Measurements from ENCODE around the gene ENTPD6.

The ENTPD6 gene

DNA sequence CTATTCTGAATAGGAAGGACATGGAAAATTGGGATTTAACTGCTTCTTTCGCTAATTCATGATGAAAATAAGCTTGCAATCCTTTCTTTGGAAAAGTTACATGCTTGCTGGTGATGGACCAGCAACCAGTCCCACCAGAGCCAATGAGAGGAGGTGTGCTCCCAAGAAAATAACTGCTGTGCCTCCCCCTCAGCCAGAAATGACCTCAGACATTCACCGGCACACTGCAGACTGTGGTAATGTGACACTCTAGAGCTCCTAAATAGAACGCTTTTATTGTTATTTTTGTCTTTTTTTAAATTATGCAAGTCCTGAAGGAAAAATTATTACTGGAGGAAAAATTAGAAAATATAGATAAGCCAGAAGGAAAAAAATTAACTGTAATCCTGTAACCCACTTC, 55.0 kb downstream of the ENTPD6 start:
- H3K27me3 ChIP-seq (ENCODE audit: control insufficient read depth, insufficient read depth, low read length), result peaks cover 14% of the 10 kb centered on the region
- no peaks in the 10 kb centered on the region for H3K36me3 ChIP-seq (ENCODE audit: control insufficient read depth, low read depth, low read length)
- no peaks in the 10 kb centered on the region for H3K9me3 ChIP-seq (ENCODE audit: control insufficient read depth, low read depth, low read length)
- H3K4me3 ChIP-seq (ENCODE audit: low read length), result no peak overlapping the region
- H3K27ac ChIP-seq (ENCODE audit: low read length), result no peak overlapping the region
- peaks cover 14% of the 10 kb centered on the region for H3K4me1 ChIP-seq (ENCODE audit: control insufficient read depth, low read depth, low read length)
- H3K9ac ChIP-seq (ENCODE audit: low read length), result no peak overlapping the region

DNA sequence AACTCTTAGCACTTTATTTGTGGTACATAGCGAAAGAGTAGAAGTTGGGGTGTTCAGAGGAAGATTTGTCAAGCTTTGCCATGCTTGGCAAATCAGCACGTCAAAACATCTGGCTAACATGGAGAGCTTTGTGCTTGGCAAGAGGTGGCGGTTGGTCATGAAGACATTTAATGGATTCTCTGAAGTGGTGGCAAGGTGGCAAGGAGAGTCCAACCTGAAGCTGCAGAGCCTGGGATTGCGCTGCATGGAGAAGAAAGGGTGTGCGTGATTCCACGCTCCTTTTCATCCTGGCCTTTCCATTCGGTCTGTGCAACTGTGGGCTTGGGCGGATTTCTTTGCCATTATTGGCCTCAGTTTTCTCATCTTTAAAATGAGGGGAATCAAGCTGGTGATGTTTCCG, 55.5 kb downstream of the ENTPD6 start:
- Histone ChIP-seq H3K36me3 (ENCODE audit: control insufficient read depth, low read depth, low read length) (no peaks in the 10 kb centered on the region), H3K4me3 (ENCODE audit: low read length) (no peak overlapping the region)

DNA sequence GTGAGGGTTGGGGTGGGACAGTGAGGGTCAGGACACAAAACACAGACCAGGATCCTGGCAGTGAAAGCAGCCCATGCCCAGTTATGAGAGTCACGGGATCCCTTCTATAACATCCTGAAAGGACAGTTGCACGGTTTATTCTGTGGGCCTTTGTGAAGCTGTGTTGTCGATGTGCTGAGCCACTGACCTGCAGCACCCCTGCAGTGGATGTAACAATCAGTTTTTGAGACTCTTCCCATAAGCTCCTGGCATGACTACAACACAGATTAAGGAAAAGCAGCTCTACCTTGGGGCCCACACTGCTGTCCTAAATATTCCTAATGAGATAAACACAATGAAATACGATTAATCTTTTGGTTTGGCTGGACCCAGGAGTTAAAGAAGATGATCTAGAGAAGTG, 56.0 kb downstream of the ENTPD6 start:
- H3K4me1 ChIP-seq (ENCODE audit: control insufficient read depth, low read depth, low read length), result peaks cover 14% of the 10 kb centered on the region
- no peak overlapping the region for H3K9ac ChIP-seq (ENCODE audit: low read length)
- no peak overlapping the region for H3K27ac ChIP-seq (ENCODE audit: low read length)
- no peak overlapping the region for H3K4me3 ChIP-seq (ENCODE audit: low read length)
- no peaks in the 10 kb centered on the region for H3K36me3 ChIP-seq (ENCODE audit: control insufficient read depth, low read depth, low read length)
- peaks cover 7% of the 10 kb centered on the region for H3K27me3 ChIP-seq (ENCODE audit: control insufficient read depth, insufficient read depth, low read length)
- H3K9me3 ChIP-seq (ENCODE audit: control insufficient read depth, low read depth, low read length), result no peaks in the 10 kb centered on the region

More for the DNA sequence above, 55.5 kb downstream of the ENTPD6 start:
- H3K27ac ChIP-seq (ENCODE audit: low read length), result no peak overlapping the region
- peaks cover 14% of the 10 kb centered on the region for H3K4me1 ChIP-seq (ENCODE audit: control insufficient read depth, low read depth, low read length)
- no peaks in the 10 kb centered on the region for H3K9me3 ChIP-seq (ENCODE audit: control insufficient read depth, low read depth, low read length)
- H3K27me3 ChIP-seq (ENCODE audit: control insufficient read depth, insufficient read depth, low read length), result peaks cover 12% of the 10 kb centered on the region
- no peak overlapping the region for H3K9ac ChIP-seq (ENCODE audit: low read length)

DNA sequence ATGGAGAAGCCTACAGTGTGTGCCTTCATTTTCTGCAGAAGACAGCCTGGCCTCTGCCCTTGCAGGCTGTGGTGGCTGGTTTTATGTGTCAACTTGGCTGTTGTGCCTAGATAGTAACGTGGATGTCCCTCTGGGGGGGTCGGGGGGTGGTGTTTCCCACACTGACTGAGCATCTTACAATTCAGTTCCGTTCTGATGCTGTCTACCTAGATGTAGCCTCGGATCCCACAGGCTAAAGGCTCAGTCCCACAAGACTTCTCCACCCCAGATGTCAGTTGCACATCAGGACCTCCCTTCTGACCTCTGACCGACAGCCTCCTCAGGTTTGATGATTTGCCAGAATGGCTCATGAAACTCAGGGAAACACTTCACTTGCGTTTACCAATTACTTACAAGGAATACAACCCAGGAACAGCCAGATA, 56.7 kb downstream of the ENTPD6 start:
- Histone ChIP-seq H3K27me3 (ENCODE audit: control insufficient read depth, insufficient read depth, low read length) (no peaks in the 10 kb centered on the region), H3K36me3 (ENCODE audit: control insufficient read depth, low read depth, low read length) (no peaks in the 10 kb centered on the region), H3K27ac (ENCODE audit: low read length) (no peak overlapping the region), H3K9ac (ENCODE audit: low read length) (no peak overlapping the region), H3K4me1 (ENCODE audit: control insufficient read depth, low read depth, low read length) (peaks cover 11% of the 10 kb centered on the region), H3K9me3 (ENCODE audit: control insufficient read depth, low read depth, low read length) (no peaks in the 10 kb centered on the region), H3K4me3 (ENCODE audit: low read length) (no peak overlapping the region)

DNA sequence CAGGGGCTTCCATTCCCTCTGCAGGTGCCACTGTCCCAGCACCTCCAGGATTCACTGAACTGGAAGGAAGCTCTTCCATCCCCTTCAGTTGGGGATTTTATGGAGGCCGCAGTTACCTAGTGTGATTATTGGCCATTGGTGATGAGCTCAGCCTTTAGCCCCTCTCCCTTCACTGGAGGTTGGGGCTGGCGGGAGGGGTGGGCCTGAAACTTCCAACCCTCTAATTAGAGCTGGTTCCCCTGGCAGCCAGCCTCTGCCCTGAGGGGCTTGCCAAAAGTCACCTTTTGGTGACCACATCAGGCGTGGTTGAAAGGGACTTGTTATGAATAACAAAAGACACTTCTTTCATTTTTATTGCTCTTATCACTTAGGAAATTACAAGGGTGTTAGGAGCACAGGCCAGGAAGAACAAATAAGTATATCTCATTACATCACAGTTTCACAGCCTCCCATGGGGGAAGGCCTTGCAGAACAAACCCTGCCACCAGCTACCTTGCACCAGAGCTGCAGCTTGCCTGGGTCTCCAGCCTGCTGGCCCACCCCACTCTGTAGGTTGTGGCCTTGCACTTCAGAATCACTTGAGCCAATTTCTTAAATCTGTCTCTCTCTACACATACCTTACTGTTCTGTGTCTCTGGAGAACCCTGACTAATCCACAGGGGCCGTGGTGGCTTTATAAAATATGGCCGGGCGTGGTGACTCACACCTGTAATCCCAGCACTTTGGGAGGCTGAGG, 57.3 kb downstream of the ENTPD6 start:
- H3K27ac ChIP-seq (ENCODE audit: low read length), result no peak overlapping the region
- no peaks in the 10 kb centered on the region for H3K36me3 ChIP-seq (ENCODE audit: control insufficient read depth, low read depth, low read length)
- no peak overlapping the region for H3K4me3 ChIP-seq (ENCODE audit: low read length)
- H3K9me3 ChIP-seq (ENCODE audit: control insufficient read depth, low read depth, low read length), result no peaks in the 10 kb centered on the region
- H3K4me1 ChIP-seq (ENCODE audit: control insufficient read depth, low read depth, low read length), result peaks cover 11% of the 10 kb centered on the region
- no peak overlapping the region for H3K9ac ChIP-seq (ENCODE audit: low read length)
- H3K27me3 ChIP-seq (ENCODE audit: control insufficient read depth, insufficient read depth, low read length), result no peaks in the 10 kb centered on the region

DNA sequence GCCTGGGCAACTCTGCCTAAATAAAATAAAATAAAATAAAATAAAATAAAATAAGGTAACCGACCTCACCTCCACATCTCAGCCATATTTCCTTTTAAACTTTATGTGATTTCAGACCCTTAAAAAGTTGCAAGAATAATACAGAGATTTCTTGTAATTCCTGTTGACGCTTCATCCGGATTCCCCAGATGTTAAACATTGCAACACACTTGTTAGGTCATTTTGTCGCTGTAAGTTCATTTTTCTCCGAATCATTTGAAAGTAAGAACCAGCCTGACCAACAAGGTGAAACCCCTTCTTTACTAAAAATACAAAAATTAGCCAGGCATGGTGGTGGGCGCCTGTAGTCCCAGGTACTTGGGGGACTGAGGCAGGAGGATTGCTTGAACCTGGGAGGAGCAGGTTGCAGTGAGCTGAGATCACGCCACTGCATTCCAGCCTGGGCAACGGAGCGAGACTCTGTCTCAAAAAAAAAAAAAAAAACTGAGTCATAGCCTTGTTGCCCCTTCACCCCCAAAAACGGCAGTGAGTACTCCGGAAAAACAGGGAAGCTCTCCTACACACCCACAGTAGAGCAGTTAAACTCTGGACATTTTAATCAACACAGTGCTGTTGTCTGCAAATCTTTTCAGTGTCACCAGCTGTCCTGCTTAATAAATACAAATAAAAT, 58.2 kb downstream of the ENTPD6 start:
- no peaks in the 10 kb centered on the region for H3K27me3 ChIP-seq (ENCODE audit: control insufficient read depth, insufficient read depth, low read length)
- H3K9me3 ChIP-seq (ENCODE audit: control insufficient read depth, low read depth, low read length), result no peaks in the 10 kb centered on the region
- H3K4me3 ChIP-seq (ENCODE audit: low read length), result no peak overlapping the region
- H3K27ac ChIP-seq (ENCODE audit: low read length), result no peak overlapping the region
- H3K4me1 ChIP-seq (ENCODE audit: control insufficient read depth, low read depth, low read length), result peaks cover 11% of the 10 kb centered on the region
- no peak overlapping the region for H3K9ac ChIP-seq (ENCODE audit: low read length)
- no peaks in the 10 kb centered on the region for H3K36me3 ChIP-seq (ENCODE audit: control insufficient read depth, low read depth, low read length)

DNA sequence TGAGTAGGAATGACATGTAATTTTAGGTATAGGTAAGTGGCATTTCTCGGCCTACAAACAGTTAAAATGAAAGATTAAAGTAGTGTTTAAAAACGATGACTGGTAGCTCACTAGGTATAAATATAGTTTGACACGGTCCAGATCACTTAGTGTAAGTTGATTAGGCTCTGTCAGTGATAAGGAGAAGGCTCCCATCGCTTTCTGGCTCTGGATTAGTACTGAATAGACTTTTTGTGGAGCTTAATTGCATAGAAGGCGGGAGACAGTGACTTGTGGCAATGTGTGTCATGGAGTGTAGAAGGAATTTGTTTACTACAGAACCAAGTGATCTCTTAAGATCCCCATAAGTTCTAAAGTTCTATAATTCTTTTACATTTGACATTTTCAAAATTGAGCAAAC, 59.1 kb downstream of the ENTPD6 start:
- Histone ChIP-seq H3K27me3 (ENCODE audit: control insufficient read depth, insufficient read depth, low read length) (no peaks in the 10 kb centered on the region), H3K36me3 (ENCODE audit: control insufficient read depth, low read depth, low read length) (no peaks in the 10 kb centered on the region), H3K27ac (ENCODE audit: low read length) (no peak overlapping the region), H3K4me3 (ENCODE audit: low read length) (no peak overlapping the region), H3K9ac (ENCODE audit: low read length) (no peak overlapping the region), H3K9me3 (ENCODE audit: control insufficient read depth, low read depth, low read length) (no peaks in the 10 kb centered on the region), H3K4me1 (ENCODE audit: control insufficient read depth, low read depth, low read length) (peaks cover 4% of the 10 kb centered on the region)

DNA sequence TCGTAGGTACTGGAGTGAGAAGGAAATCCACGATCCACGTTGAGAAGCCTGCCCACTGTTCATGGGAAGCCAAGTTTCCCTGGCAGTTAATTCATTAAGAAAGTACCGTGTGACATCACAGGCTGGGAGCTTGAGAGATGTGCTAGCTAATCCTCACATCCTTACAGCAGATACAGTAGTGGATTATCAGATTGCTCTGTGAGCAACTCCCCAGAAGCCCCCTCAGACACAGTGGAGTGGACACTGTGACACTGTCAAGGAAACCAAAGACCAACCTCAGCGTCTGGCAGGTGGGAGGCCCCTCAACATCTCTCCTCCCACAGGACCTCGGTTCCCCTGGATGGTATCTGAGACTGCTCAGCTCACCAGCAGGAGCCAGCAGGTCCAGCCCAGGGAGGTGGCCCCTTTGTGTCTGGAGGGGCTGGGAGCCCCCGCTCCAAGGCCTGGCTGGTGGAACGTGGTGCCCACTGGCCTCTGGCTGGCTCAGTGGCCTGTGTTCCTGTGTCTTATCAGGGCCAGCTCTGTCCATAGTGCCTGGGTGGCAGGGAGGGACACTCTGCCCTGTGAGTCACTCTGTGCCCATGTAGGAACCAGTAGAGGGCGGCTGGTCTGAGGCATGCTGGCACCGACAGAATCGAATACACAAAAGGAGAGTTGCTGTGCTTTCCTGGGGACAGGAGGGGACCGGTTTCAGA, 59.6 kb downstream of the ENTPD6 start:
- Histone ChIP-seq H3K27ac (ENCODE audit: low read length) (no peak overlapping the region), H3K4me3 (ENCODE audit: low read length) (no peak overlapping the region), H3K27me3 (ENCODE audit: control insufficient read depth, insufficient read depth, low read length) (no peaks in the 10 kb centered on the region), H3K36me3 (ENCODE audit: control insufficient read depth, low read depth, low read length) (no peaks in the 10 kb centered on the region), H3K9ac (ENCODE audit: low read length) (no peak overlapping the region), H3K4me1 (ENCODE audit: control insufficient read depth, low read depth, low read length) (peaks cover 3% of the 10 kb centered on the region), H3K9me3 (ENCODE audit: control insufficient read depth, low read depth, low read length) (no peaks in the 10 kb centered on the region)

DNA sequence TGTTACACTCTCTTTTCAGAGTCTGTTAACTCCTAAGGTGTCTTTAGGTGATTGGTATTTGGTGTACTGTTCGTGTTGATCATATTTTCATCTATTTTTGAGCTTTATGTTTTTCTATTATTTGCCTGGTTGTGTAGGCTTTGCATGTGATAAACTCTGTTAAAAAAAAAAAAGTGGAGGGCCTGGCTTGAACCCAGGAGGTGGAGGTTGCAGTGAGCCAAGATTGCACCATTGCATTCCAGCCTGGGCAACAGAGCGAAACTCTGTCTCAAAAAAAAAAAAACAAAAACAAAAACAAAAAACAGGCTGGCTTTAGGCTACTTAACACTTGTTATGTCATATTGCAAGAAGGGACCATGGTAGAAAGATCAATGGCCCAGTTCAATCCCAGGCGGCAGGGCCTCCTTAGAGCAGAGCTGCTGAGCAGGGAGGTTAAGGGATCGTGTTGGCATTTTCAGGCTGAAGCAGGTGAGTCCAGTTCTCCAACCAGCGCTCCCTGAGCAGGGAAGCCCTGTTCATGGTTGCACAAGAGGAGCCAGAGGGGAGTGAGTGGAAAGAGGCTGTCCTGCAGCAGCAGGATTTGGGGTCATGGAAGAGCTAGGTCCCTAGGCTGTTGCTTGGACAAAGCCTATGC, 60.8 kb downstream of the ENTPD6 start:
- Histone ChIP-seq H3K4me3 (ENCODE audit: low read length) (no peak overlapping the region), H3K27me3 (ENCODE audit: control insufficient read depth, insufficient read depth, low read length) (no peaks in the 10 kb centered on the region), H3K27ac (ENCODE audit: low read length) (no peak overlapping the region), H3K4me1 (ENCODE audit: control insufficient read depth, low read depth, low read length) (no peaks in the 10 kb centered on the region), H3K9me3 (ENCODE audit: control insufficient read depth, low read depth, low read length) (no peaks in the 10 kb centered on the region), H3K36me3 (ENCODE audit: control insufficient read depth, low read depth, low read length) (no peaks in the 10 kb centered on the region), H3K9ac (ENCODE audit: low read length) (no peak overlapping the region)

DNA sequence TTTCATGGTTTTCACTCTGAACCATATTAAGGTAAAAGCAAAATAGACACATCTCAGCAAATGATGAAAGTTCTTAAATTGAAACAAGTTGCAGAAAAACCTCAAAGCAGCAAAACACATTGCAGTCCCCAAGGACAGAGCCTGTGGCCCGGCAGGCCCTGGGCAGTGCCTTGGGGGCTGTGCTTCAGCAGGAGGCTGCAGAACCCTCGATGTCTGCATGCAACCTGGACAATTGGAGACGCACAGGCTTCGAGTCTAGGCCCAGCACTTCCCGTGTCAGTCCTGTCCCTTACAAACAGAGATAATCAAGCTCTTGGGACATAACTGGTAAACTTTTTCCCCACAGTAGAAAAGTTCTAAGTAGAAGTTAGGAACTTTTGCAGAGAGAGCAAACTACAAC, 61.6 kb downstream of the ENTPD6 start:
- Histone ChIP-seq H3K27me3 (ENCODE audit: control insufficient read depth, insufficient read depth, low read length) (no peaks in the 10 kb centered on the region), H3K4me1 (ENCODE audit: control insufficient read depth, low read depth, low read length) (no peaks in the 10 kb centered on the region), H3K27ac (ENCODE audit: low read length) (no peak overlapping the region), H3K4me3 (ENCODE audit: low read length) (no peak overlapping the region), H3K9me3 (ENCODE audit: control insufficient read depth, low read depth, low read length) (no peaks in the 10 kb centered on the region), H3K36me3 (ENCODE audit: control insufficient read depth, low read depth, low read length) (no peaks in the 10 kb centered on the region), H3K9ac (ENCODE audit: low read length) (no peak overlapping the region)

DNA sequence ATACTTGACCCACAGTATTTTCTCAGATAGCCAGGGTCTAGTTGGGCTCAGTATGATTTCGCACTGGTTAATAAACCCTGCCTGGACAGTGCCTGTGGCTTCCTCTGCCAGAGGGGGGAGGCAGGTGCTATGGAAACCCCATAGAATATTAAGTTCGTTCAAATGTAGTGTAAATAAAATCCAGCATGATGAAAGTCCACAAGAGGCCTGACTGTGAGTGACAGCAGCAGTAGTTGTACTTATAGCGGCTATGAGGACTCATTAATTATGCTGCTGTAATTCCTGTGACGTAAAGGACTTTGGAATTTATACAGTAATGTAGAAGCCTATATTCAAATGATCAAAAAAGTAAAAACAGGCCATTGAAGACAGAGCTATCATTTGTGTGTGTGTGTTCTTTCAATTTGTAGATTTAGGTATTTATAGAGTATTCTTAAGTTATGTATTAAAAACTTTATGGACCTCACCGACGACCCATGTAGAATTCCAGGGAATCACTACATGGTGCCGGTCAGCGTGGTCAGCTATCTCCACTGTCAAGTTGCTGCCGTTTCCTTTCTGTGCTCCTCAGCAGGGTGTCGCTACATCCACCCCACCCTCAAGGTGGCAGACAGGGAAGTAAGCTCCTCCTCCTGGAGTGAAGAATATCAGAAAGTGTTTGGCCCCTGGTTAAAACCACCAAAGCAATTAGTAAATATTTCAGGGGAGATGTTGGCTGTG, 62.4 kb downstream of the ENTPD6 start:
- Histone ChIP-seq H3K9ac (ENCODE audit: low read length) (no peak overlapping the region), H3K27ac (ENCODE audit: low read length) (no peak overlapping the region), H3K36me3 (ENCODE audit: control insufficient read depth, low read depth, low read length) (no peaks in the 10 kb centered on the region), H3K4me1 (ENCODE audit: control insufficient read depth, low read depth, low read length) (no peaks in the 10 kb centered on the region), H3K4me3 (ENCODE audit: low read length) (no peak overlapping the region), H3K27me3 (ENCODE audit: control insufficient read depth, insufficient read depth, low read length) (no peaks in the 10 kb centered on the region), H3K9me3 (ENCODE audit: control insufficient read depth, low read depth, low read length) (no peaks in the 10 kb centered on the region)

Data from iPS-18a (cell line).